MCF 10A (cell line): ENCODE data around the gene OR6C68. TPM values are rescaled to one million over a fixed set of nuclear protein-coding genes. Genes with fewer than 3 reads are reported as not detected.

Source experiments
- BruUV-seq: library from RNA; stranded (reverse); fragments of 400-500 nt; replicated peaks from 2 replicates; lab custom pipeline; 2021; lab: Mats Ljungman, UMichigan
- CTCF ChIA-PET: fragments of 300-600 bp; sonication (Branson Sonifier 250); formaldehyde crosslinking; extraction: SDS; loops from one replicate; lab custom pipeline; 2021; ENCODE audit warnings: antibody characterized with exemption, inconsistent platforms; lab: Yijun Ruan, JAX
- POLR2A ChIA-PET: fragments of 300-600, 350-650 bp; sonication (Branson Sonifier 250); formaldehyde crosslinking; extraction: SDS; loops from one replicate; lab custom pipeline; 2020; ENCODE audit warnings: antibody characterized with exemption, inconsistent platforms; lab: Yijun Ruan, JAX
- DNase-seq: peaks from one replicate; pipeline ENCODE4 v3.0.0-alpha.2; 2018; ENCODE audit not compliant: unreplicated experiment
- H3K27ac Mint-ChIP-seq: one replicate; pipeline ENCODE4 v1.8.0; 2022; ENCODE audit warnings: mild to moderate bottlenecking, low read depth, mixed read lengths; ENCODE audit not compliant: unreplicated experiment
- H3K27me3 Mint-ChIP-seq: one replicate; pipeline ENCODE4 v1.8.0; 2022; ENCODE audit warnings: mixed read lengths; ENCODE audit not compliant: insufficient read depth, unreplicated experiment
- H3K36me3 Mint-ChIP-seq: one replicate; pipeline ENCODE4 v1.8.0; 2022; ENCODE audit warnings: mild to moderate bottlenecking, moderate library complexity, mixed read lengths; ENCODE audit not compliant: insufficient read depth, unreplicated experiment
- H3K4me1 Mint-ChIP-seq: one replicate; pipeline ENCODE4 v1.8.0; 2022; ENCODE audit warnings: mixed read lengths; ENCODE audit not compliant: insufficient read depth, unreplicated experiment
- H3K4me3 Mint-ChIP-seq: one replicate; pipeline ENCODE4 v1.8.0; 2022; ENCODE audit warnings: mild to moderate bottlenecking, moderate library complexity, mixed read lengths; ENCODE audit not compliant: unreplicated experiment
- H3K9me3 Mint-ChIP-seq: one replicate; pipeline ENCODE4 v1.8.0; 2022; ENCODE audit warnings: mixed read lengths; ENCODE audit not compliant: unreplicated experiment
- intact Hi-C: fragments of 100-400 bp; cut with micrococcal nuclease; formaldehyde crosslinking; loops from 2 replicates; pipeline ENCODE4 v1.14.1; 2022
- total RNA-seq: library from RNA; stranded (reverse); gene quantifications from 2 replicates; pipeline ENCODE4 v1.2.3, GENCODE V29; 2022
- TF ChIP-seq, protein P1 (sequence below): fragments of 200-600 bp; IDR thresholded peaks from one replicate; pipeline ENCODE4 v1.8.0; 2022; ENCODE audit warnings: antibody characterized with exemption, mild to moderate bottlenecking; ENCODE audit not compliant: unreplicated experiment

OR6C68 gene
- total RNA-seq, 1 experiment from 2014 or later = not detected

DNA sequence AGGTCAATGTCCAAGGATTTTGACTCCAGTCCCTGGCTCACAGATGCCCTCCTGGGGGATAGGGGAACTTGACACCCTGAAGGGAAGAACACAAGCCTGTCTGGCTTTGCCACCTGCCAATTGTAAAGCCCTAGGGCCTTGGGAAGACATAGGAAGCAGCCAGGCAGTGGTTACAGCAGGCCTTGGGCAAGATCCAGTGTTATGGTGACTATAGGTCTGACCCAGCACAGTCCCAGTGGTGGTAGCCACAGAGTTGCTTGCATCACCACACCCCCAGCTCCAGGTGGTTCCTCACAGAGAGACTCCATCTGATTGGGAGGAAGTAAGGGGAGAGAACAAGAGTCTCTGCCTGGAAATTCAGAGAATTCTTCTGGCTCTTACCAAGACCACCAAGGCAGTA is 24.2 kb downstream of the OR6C68 start:
- ChIA-PET POLR2A (no interaction called here), CTCF (no interaction called here)
- no peak overlapping the region for H3K4me3 Mint-ChIP-seq
- no peaks in the 10 kb centered on the region for H3K36me3 Mint-ChIP-seq
- intact Hi-C loops = no loop called here
- no peak overlapping the region for H3K27ac Mint-ChIP-seq
- TF ChIP-seq, protein P1, sequence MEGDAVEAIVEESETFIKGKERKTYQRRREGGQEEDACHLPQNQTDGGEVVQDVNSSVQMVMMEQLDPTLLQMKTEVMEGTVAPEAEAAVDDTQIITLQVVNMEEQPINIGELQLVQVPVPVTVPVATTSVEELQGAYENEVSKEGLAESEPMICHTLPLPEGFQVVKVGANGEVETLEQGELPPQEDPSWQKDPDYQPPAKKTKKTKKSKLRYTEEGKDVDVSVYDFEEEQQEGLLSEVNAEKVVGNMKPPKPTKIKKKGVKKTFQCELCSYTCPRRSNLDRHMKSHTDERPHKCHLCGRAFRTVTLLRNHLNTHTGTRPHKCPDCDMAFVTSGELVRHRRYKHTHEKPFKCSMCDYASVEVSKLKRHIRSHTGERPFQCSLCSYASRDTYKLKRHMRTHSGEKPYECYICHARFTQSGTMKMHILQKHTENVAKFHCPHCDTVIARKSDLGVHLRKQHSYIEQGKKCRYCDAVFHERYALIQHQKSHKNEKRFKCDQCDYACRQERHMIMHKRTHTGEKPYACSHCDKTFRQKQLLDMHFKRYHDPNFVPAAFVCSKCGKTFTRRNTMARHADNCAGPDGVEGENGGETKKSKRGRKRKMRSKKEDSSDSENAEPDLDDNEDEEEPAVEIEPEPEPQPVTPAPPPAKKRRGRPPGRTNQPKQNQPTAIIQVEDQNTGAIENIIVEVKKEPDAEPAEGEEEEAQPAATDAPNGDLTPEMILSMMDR = no peak
- BruUV-seq = no TSS peak
- no peaks in the 10 kb centered on the region for H3K27me3 Mint-ChIP-seq
- H3K9me3 Mint-ChIP-seq = no peaks in the 10 kb centered on the region
- no peaks in the 10 kb centered on the region for H3K4me1 Mint-ChIP-seq
- no peak for DNase-seq

Other genes with a start within 250 kb of the OR6C68 start
- gene OR6C74, start 247.8 kb upstream of the OR6C68 start, total RNA-seq = not detected in 2 replicates
- not detected in 2 replicates for gene OR6C6, start 195.8 kb upstream of the OR6C68 start, total RNA-seq
- gene OR6C1, start 178.0 kb upstream of the OR6C68 start, total RNA-seq = not detected in 2 replicates
- gene OR6C3, start 161.6 kb upstream of the OR6C68 start, total RNA-seq = not detected in 2 replicates
- not detected in 2 replicates for gene OR6C75, start 129.4 kb upstream of the OR6C68 start, total RNA-seq
- not detected in 2 replicates for gene OR6C65, start 91.8 kb upstream of the OR6C68 start, total RNA-seq
- gene OR6C76, start 66.1 kb upstream of the OR6C68 start, total RNA-seq = not detected in 2 replicates
- not detected in 2 replicates for gene OR6C2, start 48.3 kb upstream of the OR6C68 start, total RNA-seq
- gene OR6C70, start 22.2 kb upstream of the OR6C68 start, total RNA-seq = not detected in 2 replicates
- not detected in 2 replicates for gene OR6C4, start 57.2 kb downstream of the OR6C68 start, total RNA-seq
- gene OR2AP1, start 80.1 kb downstream of the OR6C68 start, total RNA-seq = not detected in 2 replicates
- gene OR10P1, start 144.5 kb downstream of the OR6C68 start, total RNA-seq = not detected in 2 replicates
- gene ITGA7, start 215.5 kb downstream of the OR6C68 start, total RNA-seq = 2.1 and 3.0 TPM in 2 replicates
- gene BLOC1S1, start 223.7 kb downstream of the OR6C68 start, total RNA-seq = 75.8 and 84.3 TPM in 2 replicates
- 2.5 and 3.9 TPM in 2 replicates for gene RDH5, start 228.0 kb downstream of the OR6C68 start, total RNA-seq
- 552 and 724 TPM in 2 replicates for gene CD63, start 236.6 kb downstream of the OR6C68 start, total RNA-seq